GM11168 (cell line): ENCODE results near the gene PODXL2.
"Not testable (repeated sequence)": the region's sequence is repeated elsewhere in the genome, so short reads cannot be mapped to it uniquely, and the experiment has no call there.

Source experiments
- in situ Hi-C: fragments of 300-500 bp; cut with MboI; formaldehyde crosslinking; loops from one replicate; pipeline ENCODE4 v1.12.0; 2022; ENCODE audit warnings: low sequenced_read_pairs; ENCODE audit not compliant: unreplicated experiment

PODXL2 gene

GRCh38 chr3:127604546-127605165 is 24.3 kb upstream of the PODXL2 start:
- in situ Hi-C loops, result no loop called here

- in situ Hi-C loops, result not testable (repeated sequence)
Observed at GRCh38 chr3:127605547-127605946, 23.4 kb upstream of the PODXL2 start.

- in situ Hi-C loops, result no loop called here
Observed at GRCh38 chr3:127606086-127606805, 22.7 kb upstream of the PODXL2 start.

GRCh38 chr3:127606981-127607595 is 21.9 kb upstream of the PODXL2 start:
- in situ Hi-C loops, result no loop called here

- in situ Hi-C loops, result no loop called here
Observed at GRCh38 chr3:127607675-127608361, 21.2 kb upstream of the PODXL2 start.

GRCh38 chr3:127608362-127608718 is 20.6 kb upstream of the PODXL2 start:
- in situ Hi-C loops, result no loop called here

GRCh38 chr3:127610105-127610504 is 18.9 kb upstream of the PODXL2 start:
- in situ Hi-C loops, result no loop called here

GRCh38 chr3:127611251-127611650 is 17.7 kb upstream of the PODXL2 start:
- in situ Hi-C loops, result no loop called here

GRCh38 chr3:127612966-127613365 is 16.0 kb upstream of the PODXL2 start:
- in situ Hi-C loops, result no loop called here

GRCh38 chr3:127613406-127613805 is 15.6 kb upstream of the PODXL2 start:
- in situ Hi-C loops, result no loop called here

GRCh38 chr3:127614928-127615589 is 13.9 kb upstream of the PODXL2 start:
- in situ Hi-C loops, result no loop called here

- in situ Hi-C loops, result no loop called here
Observed at GRCh38 chr3:127615631-127616305, 13.2 kb upstream of the PODXL2 start.

- in situ Hi-C loops, result no loop called here
Observed at GRCh38 chr3:127616836-127617605, 12.0 kb upstream of the PODXL2 start.

GRCh38 chr3:127618891-127619290 is 10.1 kb upstream of the PODXL2 start:
- in situ Hi-C loops, result no loop called here

- in situ Hi-C loops, result no loop called here
Observed at GRCh38 chr3:127620637-127621375, 8.2 kb upstream of the PODXL2 start.

- in situ Hi-C loops, result no loop called here
Observed at GRCh38 chr3:127622031-127622430, 7.0 kb upstream of the PODXL2 start.

GRCh38 chr3:127622772-127623576 is 6.0 kb upstream of the PODXL2 start:
- in situ Hi-C loops, result no loop called here

GRCh38 chr3:127624063-127624462 is 4.9 kb upstream of the PODXL2 start:
- in situ Hi-C loops, result no loop called here
